Osteoblast (primary cell): ENCODE results near the gene CMTM4. TPM values are rescaled to one million over a fixed set of nuclear protein-coding genes. Genes with fewer than 3 reads are reported as not detected.

Experiments used
- DNase-seq: peaks from one replicate; pipeline ENCODE4 v3.0.0; 2011; ENCODE audit warnings: low spot score, mixed read lengths; ENCODE audit not compliant: insufficient read length; ENCODE audit errors: missing footprints
- H2AFZ ChIP-seq: 2 replicates; pipeline ENCODE4 v1.6.0; 2011; ENCODE audit warnings: mild to moderate bottlenecking, low read length
- H3K27ac ChIP-seq: 2 replicates; pipeline ENCODE4 v1.5.1; 2011; ENCODE audit warnings: mild to moderate bottlenecking, low read depth, low read length, moderate library complexity
- H3K27me3 ChIP-seq: 2 replicates; pipeline ENCODE4 v1.6.0; 2012; ENCODE audit warnings: mild to moderate bottlenecking, control low read depth, inconsistent platforms, low read length, moderate library complexity; ENCODE audit not compliant: insufficient read depth
- H3K36me3 ChIP-seq: 2 replicates; pipeline ENCODE4 v1.5.1; 2011; ENCODE audit warnings: mild to moderate bottlenecking, low read length, control low read depth, moderate library complexity; ENCODE audit not compliant: insufficient read depth
- H3K4me1 ChIP-seq: 2 replicates; pipeline ENCODE4 v1.5.1; 2011; ENCODE audit warnings: mild to moderate bottlenecking, low read length, control low read depth, moderate library complexity; ENCODE audit not compliant: insufficient read depth
- H3K4me2 ChIP-seq: 2 replicates; pipeline ENCODE4 v1.6.0; 2011; ENCODE audit warnings: mild to moderate bottlenecking, low read length; ENCODE audit not compliant: insufficient read depth
- H3K4me3 ChIP-seq: fragments of 200-600 bp; sonication (generic); 3 replicates; pipeline ENCODE4 v1.5.1; 2012; ENCODE audit warnings: mild to moderate bottlenecking, low read length, inconsistent platforms; ENCODE audit not compliant: insufficient read depth
- H3K79me2 ChIP-seq: 2 replicates; pipeline ENCODE4 v1.6.0; 2012; ENCODE audit warnings: mild to moderate bottlenecking, low read length, control low read depth, inconsistent platforms; ENCODE audit not compliant: insufficient read depth
- H3K9me3 ChIP-seq: 2 replicates; pipeline ENCODE4 v1.5.1; 2011; ENCODE audit warnings: low read depth, low read length, control low read depth
- H4K20me1 ChIP-seq: 2 replicates; pipeline ENCODE4 v1.6.0; 2012; ENCODE audit warnings: mild to moderate bottlenecking, low read length, control low read depth; ENCODE audit not compliant: insufficient read depth
- CTCF ChIP-seq: IDR thresholded peaks from 2 replicates; pipeline ENCODE4 v1.5.1; 2011; ENCODE audit warnings: mild to moderate bottlenecking, low read depth, low read length, moderate library complexity; ENCODE audit errors: extremely low read depth
- total RNA-seq: library from RNA; depleted of rRNA; stranded (reverse); fragments of >200 nt; gene quantifications from 2 replicates; pipeline ENCODE4 v1.2.3, GENCODE V29; 2012

Gene CMTM4
- total RNA-seq, 1 donor, result 42.7 TPM

DNA sequence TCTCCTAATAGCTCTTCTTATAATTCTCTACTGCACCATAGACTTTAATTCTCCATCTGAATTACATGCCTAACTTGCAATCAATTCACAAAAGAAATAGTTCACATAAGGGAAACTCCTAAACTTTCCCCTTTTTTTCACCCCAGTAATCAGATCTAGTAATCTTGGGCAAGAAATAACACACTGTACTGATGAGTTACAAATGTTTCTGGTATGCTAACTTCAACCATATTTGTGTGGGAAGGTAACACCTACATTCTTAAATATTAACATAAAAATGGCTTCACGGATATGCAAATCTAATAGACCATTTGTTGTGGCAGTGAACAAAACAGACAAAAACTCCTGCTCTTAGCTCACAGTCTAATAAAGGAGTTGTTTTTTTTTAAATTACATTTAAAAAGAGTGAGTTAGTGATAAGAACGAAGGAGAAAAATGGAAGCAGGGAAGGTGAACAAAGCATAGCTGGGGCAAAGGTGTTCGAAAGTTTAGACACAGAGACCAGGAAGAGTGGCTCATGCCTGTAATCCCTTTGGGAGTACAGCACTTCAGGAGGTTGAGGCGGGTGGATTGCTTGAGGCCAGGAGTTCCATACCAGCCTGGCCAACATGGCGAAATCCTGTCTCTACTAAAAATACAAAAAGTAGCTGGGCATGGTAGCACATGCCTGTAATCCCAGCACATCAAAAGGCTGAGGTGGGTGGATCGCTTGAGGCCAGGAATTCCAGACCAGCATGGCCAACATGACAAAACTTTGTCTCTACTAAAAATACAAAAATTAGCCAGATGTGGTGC, 57.3 kb downstream of the CMTM4 start:
- no peak overlapping the region for H3K4me2 ChIP-seq
- H3K4me1 ChIP-seq, result peaks cover 6% of the 10 kb centered on the region
- no peaks in the 10 kb centered on the region for H3K79me2 ChIP-seq
- H4K20me1 ChIP-seq, result no peaks in the 10 kb centered on the region
- no peak for DNase-seq
- H3K9me3 ChIP-seq, result no peaks in the 10 kb centered on the region
- H3K27me3 ChIP-seq, result no peaks in the 10 kb centered on the region
- TF ChIP-seq CTCF, result no peak
- no peak overlapping the region for H3K4me3 ChIP-seq
- H3K27ac ChIP-seq, result no peak overlapping the region
- H2AFZ ChIP-seq, result no peak overlapping the region
- no peaks in the 10 kb centered on the region for H3K36me3 ChIP-seq

GRCh38 chr16:66637806-66638205, 58.7 kb downstream of the CMTM4 start:
- Histone ChIP-seq H3K4me1 (peaks cover 6% of the 10 kb centered on the region), H3K79me2 (no peaks in the 10 kb centered on the region), H2AFZ (no peak overlapping the region), H3K4me2 (no peak overlapping the region), H3K27ac (no peak overlapping the region), H3K4me3 (no peak overlapping the region), H3K27me3 (no peaks in the 10 kb centered on the region), H3K36me3 (no peaks in the 10 kb centered on the region), H3K9me3 (no peaks in the 10 kb centered on the region), H4K20me1 (no peaks in the 10 kb centered on the region)
- no peak for TF ChIP-seq CTCF
- no peak for DNase-seq

DNA sequence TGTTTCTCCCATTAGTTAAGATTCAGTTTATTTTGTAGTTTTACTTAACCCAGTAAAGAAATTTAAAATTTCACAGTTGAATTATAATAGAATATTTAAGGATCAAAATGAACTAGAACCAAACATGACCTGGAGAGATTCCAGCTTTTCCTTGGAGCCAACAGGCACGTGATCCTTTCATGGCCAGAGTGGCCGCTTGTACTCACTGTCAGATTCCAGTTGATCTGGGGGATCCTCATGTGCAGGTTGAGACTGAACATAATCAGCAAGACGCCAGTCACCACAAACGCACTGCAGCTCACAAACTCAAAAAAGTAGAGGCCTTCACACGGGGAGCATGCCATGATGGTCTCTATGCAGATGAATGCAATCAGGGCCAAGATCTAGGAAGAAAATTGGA, 60.3 kb downstream of the CMTM4 start:
- Histone ChIP-seq H3K4me1 (peaks cover 6% of the 10 kb centered on the region), H3K9me3 (no peaks in the 10 kb centered on the region), H2AFZ (no peak overlapping the region), H3K4me2 (no peak overlapping the region), H3K36me3 (no peaks in the 10 kb centered on the region), H3K27me3 (no peaks in the 10 kb centered on the region), H4K20me1 (no peaks in the 10 kb centered on the region), H3K4me3 (no peak overlapping the region), H3K27ac (no peak overlapping the region), H3K79me2 (no peaks in the 10 kb centered on the region)
- TF ChIP-seq CTCF, result no peak
- no peak for DNase-seq

- H3K79me2 ChIP-seq, result no peaks in the 10 kb centered on the region
- no peak for DNase-seq
- no peaks in the 10 kb centered on the region for H3K9me3 ChIP-seq
- peaks cover 6% of the 10 kb centered on the region for H3K4me1 ChIP-seq
- no peaks in the 10 kb centered on the region for H3K27me3 ChIP-seq
- H3K4me3 ChIP-seq, result no peak overlapping the region
- H2AFZ ChIP-seq, result no peak overlapping the region
- H3K27ac ChIP-seq, result no peak overlapping the region
- H4K20me1 ChIP-seq, result no peaks in the 10 kb centered on the region
- no peaks in the 10 kb centered on the region for H3K36me3 ChIP-seq
- H3K4me2 ChIP-seq, result no peak overlapping the region
- TF ChIP-seq CTCF, result no peak
Observed at GRCh38 chr16:66635406-66635805, 61.1 kb downstream of the CMTM4 start.
